Neural cell (in vitro differentiated cells): ENCODE results near the gene LY6G5B. TPM values are rescaled to one million over a fixed set of nuclear protein-coding genes. Genes with fewer than 3 reads are reported as not detected.

Experiments used
- H2AFZ ChIP-seq: fragments of 200-600, 300-800 bp; sonication (generic), shearing (Covaris generic); 2 replicates; pipeline ENCODE4 v1.6.0; 2014; ENCODE audit warnings: low read depth, mild to moderate bottlenecking, antibody characterized with exemption, low read length, moderate library complexity
- H3F3A ChIP-seq: fragments of 200-600 bp; shearing (Covaris generic); 2 replicates; pipeline ENCODE4 v1.6.1; 2016; ENCODE audit warnings: mild to moderate bottlenecking, moderate library complexity, mixed read lengths, antibody characterized with exemption, low read length; ENCODE audit not compliant: insufficient read depth, poor library complexity, severe bottlenecking
- H3K27ac ChIP-seq: fragments of 200-600, 300-800 bp; sonication (generic), shearing (Covaris generic); 2 replicates; pipeline ENCODE4 v1.5.1; 2014; ENCODE audit warnings: mild to moderate bottlenecking, low read length, moderate library complexity
- H3K27me3 ChIP-seq: fragments of 300-800, 200-600 bp; sonication (generic), shearing (Covaris generic); 2 replicates; pipeline ENCODE4 v1.6.0; 2014; ENCODE audit warnings: mild to moderate bottlenecking, low read depth, low read length, moderate library complexity; ENCODE audit not compliant: insufficient read depth
- H3K36me3 ChIP-seq: fragments of 300-800, 200-600 bp; sonication (generic), shearing (Covaris generic); 2 replicates; pipeline ENCODE4 v1.5.1; 2014; ENCODE audit warnings: mild to moderate bottlenecking, antibody characterized with exemption, low read length, moderate library complexity; ENCODE audit not compliant: insufficient read depth
- H3K4me2 ChIP-seq: fragments of 300-800, 200-600 bp; sonication (generic), shearing (Covaris generic); 2 replicates; pipeline ENCODE4 v1.6.0; 2014; ENCODE audit warnings: mild to moderate bottlenecking, low read length
- H3K4me3 ChIP-seq: fragments of 300-800, 200-600 bp; sonication (generic), shearing (Covaris generic); 2 replicates; pipeline ENCODE4 v1.5.1; 2014; ENCODE audit warnings: mild to moderate bottlenecking, low read length, moderate library complexity
- H3K79me2 ChIP-seq: fragments of 200-600 bp; shearing (Covaris generic); replicated peaks from 2 replicates; pipeline ENCODE4 v1.6.0; 2014; ENCODE audit warnings: mild to moderate bottlenecking, low read length, moderate library complexity; ENCODE audit not compliant: insufficient read depth
- H3K9ac ChIP-seq: fragments of 300-800, 200-600 bp; sonication (generic), shearing (Covaris generic); 2 replicates; pipeline ENCODE4 v1.6.1; 2016; ENCODE audit warnings: mild to moderate bottlenecking, low read length, mixed read lengths
- H3K9me2 ChIP-seq: fragments of 200-600 bp; shearing (Covaris generic); 2 replicates; pipeline ENCODE4 v1.6.1; 2016; ENCODE audit warnings: mild to moderate bottlenecking, low read length, mixed read lengths; ENCODE audit not compliant: insufficient read depth
- H3K9me3 ChIP-seq: fragments of 200-600, 300-800 bp; sonication (generic), shearing (Covaris generic); 2 replicates; pipeline ENCODE4 v1.6.1; 2016; ENCODE audit warnings: mild to moderate bottlenecking, mixed run types, low read length, moderate library complexity, mixed read lengths
- H4K20me1 ChIP-seq: fragments of 200-600 bp; shearing (Covaris generic); 2 replicates; pipeline ENCODE4 v1.6.1; 2016; ENCODE audit warnings: mild to moderate bottlenecking, mixed run types; ENCODE audit not compliant: insufficient read depth
- EP300 ChIP-seq: fragments of 450-650 bp; conservative IDR thresholded peaks from 2 replicates; pipeline ENCODE4 v1.6.1; 2014; ENCODE audit warnings: antibody characterized with exemption, mild to moderate bottlenecking, moderate library complexity; ENCODE audit not compliant: poor library complexity, severe bottlenecking
- EZH2 ChIP-seq: fragments of 200-600, 300-800 bp; shearing (Covaris generic), sonication (generic); IDR thresholded peaks from 2 replicates; pipeline ENCODE4 v1.6.1; 2014; ENCODE audit warnings: antibody characterized with exemption, low read length, borderline replicate concordance, mild to moderate bottlenecking; ENCODE audit not compliant: insufficient read depth, poor library complexity, severe bottlenecking
- MXI1 ChIP-seq: fragments of 450-650 bp; conservative IDR thresholded peaks from 2 replicates; pipeline ENCODE4 v1.6.1; 2014; ENCODE audit warnings: antibody characterized with exemption, mild to moderate bottlenecking; ENCODE audit not compliant: poor library complexity, severe bottlenecking
- POLR2AphosphoS5 ChIP-seq: IDR thresholded peaks from 2 replicates; pipeline ENCODE4 v1.6.1; 2012
- RAD21 ChIP-seq: fragments of 450-650 bp; conservative IDR thresholded peaks from 2 replicates; pipeline ENCODE4 v1.6.1; 2014; ENCODE audit warnings: antibody characterized with exemption, mild to moderate bottlenecking, moderate library complexity
- SMC3 ChIP-seq: fragments of 450-650 bp; conservative IDR thresholded peaks from 2 replicates; pipeline ENCODE4 v1.6.1; 2014; ENCODE audit warnings: antibody characterized with exemption, mild to moderate bottlenecking, moderate library complexity; ENCODE audit not compliant: poor library complexity
- TAF1 ChIP-seq: IDR thresholded peaks from 2 replicates; pipeline ENCODE4 v1.6.1; 2012; ENCODE audit warnings: low read depth
- polyA plus RNA-seq: library from polyadenylated mRNA; depleted of rRNA; stranded (reverse); fragments of >200 nt; gene quantifications from 2 replicates; pipeline ENCODE4 v1.2.3, GENCODE V29; 2014
- TF ChIP-seq, protein P1 (sequence below): fragments of 450-650 bp; IDR thresholded peaks from 2 replicates; pipeline ENCODE4 v1.5.1; 2014; ENCODE audit warnings: antibody characterized with exemption, mild to moderate bottlenecking, moderate library complexity; ENCODE audit not compliant: poor library complexity, severe bottlenecking
- TF ChIP-seq, protein P2 (sequence below): IDR thresholded peaks from 2 replicates; pipeline ENCODE4 v1.6.1; 2012; ENCODE audit warnings: borderline replicate concordance

LY6G5B gene
- polyA plus RNA-seq, 1 donor from 2014 or later, result 4.0 TPM

DNA sequence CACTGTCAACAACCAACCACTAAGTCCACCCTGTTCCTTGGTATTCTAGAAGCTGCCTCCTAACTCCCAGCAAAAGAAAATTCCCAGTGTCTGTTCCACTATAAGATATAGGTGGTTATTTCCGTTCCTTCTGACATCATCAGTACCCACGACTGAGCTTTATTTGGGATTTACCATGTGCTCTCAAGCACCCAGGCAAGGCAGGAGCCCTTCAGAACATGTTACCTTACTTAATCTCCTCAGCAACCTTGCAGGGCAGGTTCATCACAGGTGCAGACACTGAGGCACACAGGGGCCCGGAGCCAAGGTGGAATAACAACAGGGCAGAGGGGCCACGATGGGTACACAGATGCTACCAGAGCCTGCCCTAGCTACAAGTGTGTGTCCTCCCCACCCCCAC lies 22.6 kb downstream of the LY6G5B start:
- TF ChIP-seq, protein P1, sequence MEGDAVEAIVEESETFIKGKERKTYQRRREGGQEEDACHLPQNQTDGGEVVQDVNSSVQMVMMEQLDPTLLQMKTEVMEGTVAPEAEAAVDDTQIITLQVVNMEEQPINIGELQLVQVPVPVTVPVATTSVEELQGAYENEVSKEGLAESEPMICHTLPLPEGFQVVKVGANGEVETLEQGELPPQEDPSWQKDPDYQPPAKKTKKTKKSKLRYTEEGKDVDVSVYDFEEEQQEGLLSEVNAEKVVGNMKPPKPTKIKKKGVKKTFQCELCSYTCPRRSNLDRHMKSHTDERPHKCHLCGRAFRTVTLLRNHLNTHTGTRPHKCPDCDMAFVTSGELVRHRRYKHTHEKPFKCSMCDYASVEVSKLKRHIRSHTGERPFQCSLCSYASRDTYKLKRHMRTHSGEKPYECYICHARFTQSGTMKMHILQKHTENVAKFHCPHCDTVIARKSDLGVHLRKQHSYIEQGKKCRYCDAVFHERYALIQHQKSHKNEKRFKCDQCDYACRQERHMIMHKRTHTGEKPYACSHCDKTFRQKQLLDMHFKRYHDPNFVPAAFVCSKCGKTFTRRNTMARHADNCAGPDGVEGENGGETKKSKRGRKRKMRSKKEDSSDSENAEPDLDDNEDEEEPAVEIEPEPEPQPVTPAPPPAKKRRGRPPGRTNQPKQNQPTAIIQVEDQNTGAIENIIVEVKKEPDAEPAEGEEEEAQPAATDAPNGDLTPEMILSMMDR, result no peak
- TF ChIP-seq POLR2AphosphoS5 (no peak), EP300 (no peak), SMC3 (no peak), MXI1 (no peak), TAF1 (no peak), EZH2 (no peak)
- TF ChIP-seq, protein P2, sequence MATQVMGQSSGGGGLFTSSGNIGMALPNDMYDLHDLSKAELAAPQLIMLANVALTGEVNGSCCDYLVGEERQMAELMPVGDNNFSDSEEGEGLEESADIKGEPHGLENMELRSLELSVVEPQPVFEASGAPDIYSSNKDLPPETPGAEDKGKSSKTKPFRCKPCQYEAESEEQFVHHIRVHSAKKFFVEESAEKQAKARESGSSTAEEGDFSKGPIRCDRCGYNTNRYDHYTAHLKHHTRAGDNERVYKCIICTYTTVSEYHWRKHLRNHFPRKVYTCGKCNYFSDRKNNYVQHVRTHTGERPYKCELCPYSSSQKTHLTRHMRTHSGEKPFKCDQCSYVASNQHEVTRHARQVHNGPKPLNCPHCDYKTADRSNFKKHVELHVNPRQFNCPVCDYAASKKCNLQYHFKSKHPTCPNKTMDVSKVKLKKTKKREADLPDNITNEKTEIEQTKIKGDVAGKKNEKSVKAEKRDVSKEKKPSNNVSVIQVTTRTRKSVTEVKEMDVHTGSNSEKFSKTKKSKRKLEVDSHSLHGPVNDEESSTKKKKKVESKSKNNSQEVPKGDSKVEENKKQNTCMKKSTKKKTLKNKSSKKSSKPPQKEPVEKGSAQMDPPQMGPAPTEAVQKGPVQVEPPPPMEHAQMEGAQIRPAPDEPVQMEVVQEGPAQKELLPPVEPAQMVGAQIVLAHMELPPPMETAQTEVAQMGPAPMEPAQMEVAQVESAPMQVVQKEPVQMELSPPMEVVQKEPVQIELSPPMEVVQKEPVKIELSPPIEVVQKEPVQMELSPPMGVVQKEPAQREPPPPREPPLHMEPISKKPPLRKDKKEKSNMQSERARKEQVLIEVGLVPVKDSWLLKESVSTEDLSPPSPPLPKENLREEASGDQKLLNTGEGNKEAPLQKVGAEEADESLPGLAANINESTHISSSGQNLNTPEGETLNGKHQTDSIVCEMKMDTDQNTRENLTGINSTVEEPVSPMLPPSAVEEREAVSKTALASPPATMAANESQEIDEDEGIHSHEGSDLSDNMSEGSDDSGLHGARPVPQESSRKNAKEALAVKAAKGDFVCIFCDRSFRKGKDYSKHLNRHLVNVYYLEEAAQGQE, result no peak
- Histone ChIP-seq H3K27ac (no peak overlapping the region), H3K36me3 (no peaks in the 10 kb centered on the region), H3K4me3 (no peak overlapping the region), H3K9me3 (no peaks in the 10 kb centered on the region), H3K4me2 (no peak overlapping the region), H3K79me2 (no peaks in the 10 kb centered on the region), H4K20me1 (no peaks in the 10 kb centered on the region), H3K9me2 (no peaks in the 10 kb centered on the region), H3F3A (no peaks in the 10 kb centered on the region), H3K27me3 (no peaks in the 10 kb centered on the region), H2AFZ (no peak overlapping the region), H3K9ac (no peak overlapping the region)

DNA sequence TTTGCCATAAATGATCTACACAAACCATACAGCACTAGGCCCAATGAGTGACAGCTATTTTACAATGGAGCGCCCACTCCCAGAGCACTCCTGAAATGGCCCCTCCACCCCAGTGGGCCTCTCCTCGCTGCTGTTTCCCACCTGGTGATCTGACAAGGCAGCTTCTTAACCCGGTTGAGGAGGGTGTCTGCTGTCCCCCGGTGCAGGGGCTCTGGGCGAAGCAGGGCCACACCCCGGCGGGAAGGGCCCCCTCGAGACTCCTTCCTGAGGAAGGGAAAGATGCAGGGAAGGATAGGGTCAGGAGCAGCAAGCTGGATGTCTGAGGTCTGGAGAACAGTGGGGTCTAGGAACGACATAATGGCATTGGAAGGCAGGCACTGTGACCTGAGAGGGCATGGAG lies 23.1 kb downstream of the LY6G5B start:
- Histone ChIP-seq H4K20me1 (no peaks in the 10 kb centered on the region), H3K27ac (no peak overlapping the region), H2AFZ (no peak overlapping the region), H3K4me3 (no peak overlapping the region), H3K36me3 (no peaks in the 10 kb centered on the region), H3K27me3 (no peaks in the 10 kb centered on the region), H3K9ac (no peak overlapping the region), H3K4me2 (no peak overlapping the region), H3K79me2 (no peaks in the 10 kb centered on the region), H3F3A (no peaks in the 10 kb centered on the region), H3K9me2 (no peaks in the 10 kb centered on the region), H3K9me3 (no peaks in the 10 kb centered on the region)
- TF ChIP-seq POLR2AphosphoS5 (no peak), TAF1 (no peak), RAD21 (no peak), EP300 (no peak), MXI1 (no peak), SMC3 (no peak), EZH2 (no peak)
- TF ChIP-seq, protein P1, result no peak
- TF ChIP-seq, protein P2, result no peak
